ENCODE data around the gene SMOC2. TPM values are rescaled to one million over a fixed set of nuclear protein-coding genes. Genes with fewer than 3 reads are reported as not detected.

SMOC2 gene
- total RNA-seq, 4 donors from 2014 or later: 74.7 to 139 (median 118) TPM

GRCh38 chr6:168417679-168418557, 23.1 kb upstream of the SMOC2 start:
- Histone ChIP-seq H3K27me3 (no peaks in the 10 kb centered on the region), H3K4me1 (peaks cover 0 to 33% (median 6%) of the 10 kb centered on the region in 4 donors), H3K9me3 (no peaks in the 10 kb centered on the region), H3K27ac (peak overlapping the region in 1 of 4 donors; percentile 36), H3K4me3 (no peak overlapping the region), H3K36me3 (no peaks in the 10 kb centered on the region)
- WGBS, 2 donors: 31 to 40% methylated on average over 19 of the region's 19 CpGs
- TF ChIP-seq EP300 (IDR thresholded peaks at IDR 0.05) (no peak), POLR2A (IDR thresholded peaks at IDR 0.05) (no peak), CTCF (IDR thresholded peaks at IDR 0.05) (no peak)
- peak in 1 of 2 donors; percentile 30 for DNase-seq (ENCODE audit: low spot score in 2 of 2)

DNA sequence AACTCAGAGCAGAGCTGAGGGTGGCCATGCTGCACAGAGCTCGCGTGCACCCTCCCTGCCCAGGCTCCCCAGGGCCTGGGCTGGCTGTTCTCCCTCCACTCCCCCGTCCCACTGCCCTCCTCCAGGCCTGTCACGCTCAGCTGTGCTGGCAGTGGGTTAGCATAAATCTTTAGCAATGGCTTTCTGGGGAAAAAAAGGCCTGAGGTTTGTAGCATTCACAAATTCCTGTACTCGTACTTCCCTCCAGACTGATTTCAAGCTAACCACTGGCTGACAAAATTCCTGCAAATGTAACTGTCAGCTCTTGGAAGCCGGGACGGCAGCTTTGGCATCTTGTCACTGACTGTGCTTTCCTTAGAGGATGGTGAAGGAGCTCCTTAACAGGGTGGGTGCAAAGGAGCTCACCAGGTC, 22.3 kb upstream of the SMOC2 start:
- H3K27me3 ChIP-seq: no peaks in the 10 kb centered on the region
- H3K4me3 ChIP-seq: no peak overlapping the region
- no peak for DNase-seq (ENCODE audit: low spot score in 2 of 2)
- no peaks in the 10 kb centered on the region for H3K36me3 ChIP-seq
- no peak overlapping the region for H3K27ac ChIP-seq
- peaks cover 0 to 33% (median 6%) of the 10 kb centered on the region in 4 donors for H3K4me1 ChIP-seq
- TF ChIP-seq POLR2A (IDR thresholded peaks at IDR 0.05) (no peak), EP300 (IDR thresholded peaks at IDR 0.05) (no peak), CTCF (IDR thresholded peaks at IDR 0.05) (no peak)
- no peaks in the 10 kb centered on the region for H3K9me3 ChIP-seq
- WGBS, 2 donors: 52 to 54% methylated on average over 7 of the region's 7 CpGs

DNA sequence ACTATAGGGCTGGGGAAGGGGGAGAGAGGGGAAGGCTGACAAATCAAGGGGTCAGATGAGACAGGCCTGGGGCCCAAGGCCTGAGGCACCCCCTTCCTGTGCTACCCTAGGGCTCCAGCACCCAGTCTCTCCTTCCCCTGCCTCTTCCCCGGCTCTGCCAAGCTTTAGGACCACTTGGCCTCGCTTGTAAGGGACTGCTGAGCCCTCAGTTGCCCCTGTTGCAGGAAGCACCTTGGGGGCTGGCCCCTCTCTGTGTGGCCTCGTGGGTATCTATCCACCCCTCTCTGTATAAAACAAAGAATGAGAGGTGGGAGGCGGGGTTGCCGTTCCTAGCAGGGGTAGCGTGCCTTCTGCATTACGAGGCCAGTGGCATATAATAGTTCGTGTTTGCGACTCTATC, 21.4 kb upstream of the SMOC2 start:
- WGBS, 2 donors: 89 to 93% methylated on average over 9 of the region's 9 CpGs
- TF ChIP-seq CTCF (IDR thresholded peaks at IDR 0.05) (no peak), POLR2A (IDR thresholded peaks at IDR 0.05) (no peak), EP300 (IDR thresholded peaks at IDR 0.05) (no peak)
- no peak for DNase-seq (ENCODE audit: low spot score in 2 of 2)
- H3K4me1 ChIP-seq: peaks cover 0 to 28% (median 6%) of the 10 kb centered on the region in 4 donors
- no peaks in the 10 kb centered on the region for H3K9me3 ChIP-seq
- no peaks in the 10 kb centered on the region for H3K27me3 ChIP-seq
- H3K4me3 ChIP-seq: no peak overlapping the region
- H3K27ac ChIP-seq: no peak overlapping the region
- no peaks in the 10 kb centered on the region for H3K36me3 ChIP-seq

DNA sequence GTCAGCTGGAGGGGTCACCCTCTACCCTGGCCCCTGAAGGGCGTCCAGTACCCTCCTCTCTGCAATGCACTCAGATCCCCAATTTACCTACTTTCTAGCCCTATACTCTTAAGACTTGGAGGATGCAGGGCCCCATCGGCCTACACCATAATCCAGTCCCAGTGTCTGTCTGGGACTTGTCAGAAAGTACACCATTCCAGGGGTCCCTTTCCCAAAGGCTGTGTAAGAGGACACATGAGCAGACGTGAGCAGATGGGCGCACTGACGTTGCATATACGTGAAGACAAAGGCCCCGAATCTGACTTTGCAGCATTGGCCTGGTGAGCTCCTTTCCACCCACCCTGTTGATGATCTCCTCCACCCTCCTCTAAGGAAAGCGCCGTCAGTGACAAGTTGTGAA, 20.9 kb upstream of the SMOC2 start:
- Histone ChIP-seq H3K27me3 (no peaks in the 10 kb centered on the region), H3K4me1 (peaks cover 0 to 24% (median 6%) of the 10 kb centered on the region in 4 donors), H3K27ac (no peak overlapping the region), H3K9me3 (no peaks in the 10 kb centered on the region), H3K36me3 (no peaks in the 10 kb centered on the region), H3K4me3 (no peak overlapping the region)
- DNase-seq (ENCODE audit: low spot score in 2 of 2): no peak
- no peak for TF ChIP-seq CTCF (IDR thresholded peaks at IDR 0.05)
- TF ChIP-seq EP300 (IDR thresholded peaks at IDR 0.05): no peak
- TF ChIP-seq POLR2A (IDR thresholded peaks at IDR 0.05): no peak
- 94% methylated on average over 9 of the region's 9 CpGs for WGBS, 2 donors

- WGBS, 2 donors: 81 to 83% methylated on average over 13 of the region's 13 CpGs
- H3K9me3 ChIP-seq: no peaks in the 10 kb centered on the region
- no peak overlapping the region for H3K27ac ChIP-seq
- peaks cover 0 to 24% (median 6%) of the 10 kb centered on the region in 4 donors for H3K4me1 ChIP-seq
- no peak for TF ChIP-seq POLR2A (IDR thresholded peaks at IDR 0.05)
- TF ChIP-seq CTCF (IDR thresholded peaks at IDR 0.05): no peak
- no peak for TF ChIP-seq EP300 (IDR thresholded peaks at IDR 0.05)
- DNase-seq (ENCODE audit: low spot score in 2 of 2): no peak
- no peak overlapping the region for H3K4me3 ChIP-seq
- H3K36me3 ChIP-seq: no peaks in the 10 kb centered on the region
- H3K27me3 ChIP-seq: no peaks in the 10 kb centered on the region
Observed at GRCh38 chr6:168420706-168421105, 20.3 kb upstream of the SMOC2 start.

All from tibial nerve (tissue), 4 donors.